Measurements from ENCODE around the gene WBP1.

Gene WBP1

GRCh38 chr2:74481961-74482800, 23.9 kb downstream of the WBP1 start:
- peak overlapping the region; percentile 93 for H3K4me3 ChIP-seq (ENCODE audit: low read depth, low read length)
- TF ChIP-seq, protein P1, sequence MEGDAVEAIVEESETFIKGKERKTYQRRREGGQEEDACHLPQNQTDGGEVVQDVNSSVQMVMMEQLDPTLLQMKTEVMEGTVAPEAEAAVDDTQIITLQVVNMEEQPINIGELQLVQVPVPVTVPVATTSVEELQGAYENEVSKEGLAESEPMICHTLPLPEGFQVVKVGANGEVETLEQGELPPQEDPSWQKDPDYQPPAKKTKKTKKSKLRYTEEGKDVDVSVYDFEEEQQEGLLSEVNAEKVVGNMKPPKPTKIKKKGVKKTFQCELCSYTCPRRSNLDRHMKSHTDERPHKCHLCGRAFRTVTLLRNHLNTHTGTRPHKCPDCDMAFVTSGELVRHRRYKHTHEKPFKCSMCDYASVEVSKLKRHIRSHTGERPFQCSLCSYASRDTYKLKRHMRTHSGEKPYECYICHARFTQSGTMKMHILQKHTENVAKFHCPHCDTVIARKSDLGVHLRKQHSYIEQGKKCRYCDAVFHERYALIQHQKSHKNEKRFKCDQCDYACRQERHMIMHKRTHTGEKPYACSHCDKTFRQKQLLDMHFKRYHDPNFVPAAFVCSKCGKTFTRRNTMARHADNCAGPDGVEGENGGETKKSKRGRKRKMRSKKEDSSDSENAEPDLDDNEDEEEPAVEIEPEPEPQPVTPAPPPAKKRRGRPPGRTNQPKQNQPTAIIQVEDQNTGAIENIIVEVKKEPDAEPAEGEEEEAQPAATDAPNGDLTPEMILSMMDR (IDR thresholded peaks at IDR 0.05; ENCODE audit: low read depth, low read length): no peak

- peak within 1 kb of the TSS; percentile 93 for H3K4me3 ChIP-seq (ENCODE audit: low read depth, low read length)
- TF ChIP-seq, protein P1 (IDR thresholded peaks at IDR 0.05; ENCODE audit: low read depth, low read length): peak; percentile 88
Measured at GRCh38 chr2:74482801-74483674, 24.8 kb downstream of the WBP1 start, which contains the start of the genes CCDC142 and TTC31. Gene CCDC142 (minus strand): TSS chr2:74482998. CDS start chr2:74482837, 161 bp downstream. Gene TTC31 (plus strand): TSS chr2:74483081. CDS start chr2:74483096, 15 bp downstream.

DNA sequence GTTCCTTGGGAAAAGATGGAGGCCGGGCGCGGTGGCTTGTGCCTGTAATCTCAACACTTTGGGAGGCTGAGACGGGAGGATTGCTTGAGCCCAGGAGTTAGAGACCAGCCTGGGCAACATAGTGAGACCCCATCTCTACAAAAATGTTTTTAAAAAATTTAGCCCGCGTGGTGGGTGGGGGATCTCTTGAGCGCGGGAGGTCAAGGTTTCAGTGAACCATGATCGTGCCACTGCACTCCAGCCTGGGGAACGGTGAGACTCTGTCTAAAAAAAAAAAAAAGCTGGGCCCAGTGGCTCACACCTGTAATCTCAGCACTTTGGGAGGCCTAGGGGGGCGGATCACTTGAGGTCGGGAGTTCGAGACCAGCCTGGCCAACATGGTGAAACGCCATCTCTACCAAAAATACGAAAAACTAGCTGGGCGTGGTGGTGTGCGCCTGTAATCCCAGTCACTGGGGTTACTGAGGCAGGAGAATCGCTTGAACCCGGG, 25.5 kb downstream of the WBP1 start:
- H3K4me3 ChIP-seq (ENCODE audit: low read depth, low read length): peak overlapping the region; percentile 93

GRCh38 chr2:74486141-74486540, 27.9 kb downstream of the WBP1 start:
- TF ChIP-seq, protein P1 (IDR thresholded peaks at IDR 0.05; ENCODE audit: low read depth, low read length): no peak

GRCh38 chr2:74488643-74489481, 30.6 kb downstream of the WBP1 start:
- no peak overlapping the region for H3K4me3 ChIP-seq (ENCODE audit: low read depth, low read length)
- TF ChIP-seq, protein P1 (IDR thresholded peaks at IDR 0.05; ENCODE audit: low read depth, low read length): no peak

More at GRCh38 chr2:74486141-74486540, 27.9 kb downstream of the WBP1 start:
- no peak overlapping the region for H3K4me3 ChIP-seq (ENCODE audit: low read depth, low read length)

DNA sequence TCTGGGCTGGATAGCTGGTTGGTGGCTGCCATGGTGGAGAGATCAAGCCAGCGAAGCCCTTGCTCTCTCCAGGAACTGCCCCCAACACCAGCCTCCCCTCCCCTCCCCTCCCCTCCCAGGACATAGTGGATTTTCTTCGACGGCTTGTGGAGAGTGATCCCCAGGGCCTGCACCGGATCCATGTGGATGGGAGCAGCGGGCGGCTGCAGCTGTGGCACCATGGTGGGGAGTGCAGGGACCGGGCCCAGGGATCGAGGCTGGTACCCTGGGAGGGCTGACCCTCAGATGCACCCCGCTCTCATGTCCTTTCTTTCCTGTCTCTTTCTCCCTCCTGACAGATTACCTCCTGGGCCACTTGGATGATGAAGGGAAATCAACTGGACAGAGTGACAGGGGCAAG, 31.7 kb downstream of the WBP1 start:
- TF ChIP-seq, protein P1 (IDR thresholded peaks at IDR 0.05; ENCODE audit: low read depth, low read length): no peak
- H3K4me3 ChIP-seq (ENCODE audit: low read depth, low read length): no peak overlapping the region
